ENCODE data around the gene SMIM30.

DNA sequence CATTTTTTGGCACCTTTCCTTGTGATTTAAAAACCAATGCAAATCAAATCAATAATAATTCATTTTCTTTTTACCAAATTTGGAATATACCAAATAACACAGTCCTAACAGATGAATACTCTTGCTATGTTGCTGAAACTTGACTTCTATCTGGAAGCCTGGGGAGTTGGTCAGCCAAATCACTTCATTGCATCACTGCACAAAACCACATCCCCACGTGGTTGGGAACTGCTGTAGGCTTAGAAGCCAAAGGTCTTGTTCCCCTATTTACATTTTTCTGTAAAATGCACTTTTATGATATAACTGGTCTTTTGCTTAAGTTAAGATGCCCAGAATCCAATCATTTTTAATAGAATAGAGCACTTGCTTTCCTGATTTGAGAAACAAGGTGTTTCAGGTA is 46.9 kb downstream of the SMIM30 start:
- TF ChIP-seq, protein P1, sequence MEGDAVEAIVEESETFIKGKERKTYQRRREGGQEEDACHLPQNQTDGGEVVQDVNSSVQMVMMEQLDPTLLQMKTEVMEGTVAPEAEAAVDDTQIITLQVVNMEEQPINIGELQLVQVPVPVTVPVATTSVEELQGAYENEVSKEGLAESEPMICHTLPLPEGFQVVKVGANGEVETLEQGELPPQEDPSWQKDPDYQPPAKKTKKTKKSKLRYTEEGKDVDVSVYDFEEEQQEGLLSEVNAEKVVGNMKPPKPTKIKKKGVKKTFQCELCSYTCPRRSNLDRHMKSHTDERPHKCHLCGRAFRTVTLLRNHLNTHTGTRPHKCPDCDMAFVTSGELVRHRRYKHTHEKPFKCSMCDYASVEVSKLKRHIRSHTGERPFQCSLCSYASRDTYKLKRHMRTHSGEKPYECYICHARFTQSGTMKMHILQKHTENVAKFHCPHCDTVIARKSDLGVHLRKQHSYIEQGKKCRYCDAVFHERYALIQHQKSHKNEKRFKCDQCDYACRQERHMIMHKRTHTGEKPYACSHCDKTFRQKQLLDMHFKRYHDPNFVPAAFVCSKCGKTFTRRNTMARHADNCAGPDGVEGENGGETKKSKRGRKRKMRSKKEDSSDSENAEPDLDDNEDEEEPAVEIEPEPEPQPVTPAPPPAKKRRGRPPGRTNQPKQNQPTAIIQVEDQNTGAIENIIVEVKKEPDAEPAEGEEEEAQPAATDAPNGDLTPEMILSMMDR (IDR thresholded peaks at IDR 0.05; ENCODE audit: poor library complexity, severe bottlenecking): no peak
- TF ChIP-seq POLR2AphosphoS5 (IDR thresholded peaks at IDR 0.05): no peak
- no peak for TF ChIP-seq SMC3 (conservative IDR thresholded peaks at IDR 0.05; ENCODE audit: poor library complexity)

Measured in neural cell (in vitro differentiated cells).